ENCODE measurements around the gene DNAJB8. TPM values are rescaled to one million over a fixed set of nuclear protein-coding genes. Genes with fewer than 3 reads are reported as not detected.

The DNAJB8 gene
- total and polyA plus RNA-seq, 9 of the 15 experiments (the other 6 are each of a cell fraction or from before 2014, with no cell fraction given): not detected

DNA sequence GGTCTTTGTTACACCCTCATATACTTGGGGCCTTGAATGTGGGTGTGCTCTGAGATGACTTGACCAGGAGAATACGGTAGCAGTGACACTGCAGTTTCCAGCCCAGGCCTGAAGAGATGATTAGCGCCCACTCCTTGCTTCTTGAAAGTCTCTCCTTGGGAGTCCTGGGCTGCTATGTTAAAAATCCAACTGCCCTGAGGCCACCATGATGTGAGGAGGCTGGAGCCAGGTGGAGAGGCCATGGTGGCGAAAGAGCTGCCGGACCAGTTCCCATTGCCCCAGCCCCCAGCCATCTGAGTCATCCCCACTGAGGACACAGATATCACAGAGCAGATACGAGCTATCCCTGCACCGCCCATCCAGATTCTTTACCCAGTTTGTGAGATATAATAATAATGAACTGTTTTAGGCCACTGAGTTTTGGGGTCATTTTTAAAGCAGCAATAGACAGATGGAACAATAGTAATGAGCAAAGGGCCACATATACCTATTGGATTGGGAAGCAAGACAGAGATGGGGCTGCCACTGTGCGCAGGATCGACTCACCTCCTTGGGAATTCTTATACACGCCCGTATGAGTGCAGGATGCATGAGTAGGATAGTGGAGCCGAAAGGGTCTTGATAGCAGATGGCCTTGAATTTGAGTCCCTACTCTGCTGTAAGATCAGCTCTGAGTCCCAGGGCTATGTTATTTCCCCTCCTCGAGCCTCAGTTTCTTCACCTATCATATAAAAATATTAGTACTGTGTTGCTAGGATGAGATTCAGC lies 38.5 kb upstream of the DNAJB8 start (continued):
- TF ChIP-seq, protein P1, sequence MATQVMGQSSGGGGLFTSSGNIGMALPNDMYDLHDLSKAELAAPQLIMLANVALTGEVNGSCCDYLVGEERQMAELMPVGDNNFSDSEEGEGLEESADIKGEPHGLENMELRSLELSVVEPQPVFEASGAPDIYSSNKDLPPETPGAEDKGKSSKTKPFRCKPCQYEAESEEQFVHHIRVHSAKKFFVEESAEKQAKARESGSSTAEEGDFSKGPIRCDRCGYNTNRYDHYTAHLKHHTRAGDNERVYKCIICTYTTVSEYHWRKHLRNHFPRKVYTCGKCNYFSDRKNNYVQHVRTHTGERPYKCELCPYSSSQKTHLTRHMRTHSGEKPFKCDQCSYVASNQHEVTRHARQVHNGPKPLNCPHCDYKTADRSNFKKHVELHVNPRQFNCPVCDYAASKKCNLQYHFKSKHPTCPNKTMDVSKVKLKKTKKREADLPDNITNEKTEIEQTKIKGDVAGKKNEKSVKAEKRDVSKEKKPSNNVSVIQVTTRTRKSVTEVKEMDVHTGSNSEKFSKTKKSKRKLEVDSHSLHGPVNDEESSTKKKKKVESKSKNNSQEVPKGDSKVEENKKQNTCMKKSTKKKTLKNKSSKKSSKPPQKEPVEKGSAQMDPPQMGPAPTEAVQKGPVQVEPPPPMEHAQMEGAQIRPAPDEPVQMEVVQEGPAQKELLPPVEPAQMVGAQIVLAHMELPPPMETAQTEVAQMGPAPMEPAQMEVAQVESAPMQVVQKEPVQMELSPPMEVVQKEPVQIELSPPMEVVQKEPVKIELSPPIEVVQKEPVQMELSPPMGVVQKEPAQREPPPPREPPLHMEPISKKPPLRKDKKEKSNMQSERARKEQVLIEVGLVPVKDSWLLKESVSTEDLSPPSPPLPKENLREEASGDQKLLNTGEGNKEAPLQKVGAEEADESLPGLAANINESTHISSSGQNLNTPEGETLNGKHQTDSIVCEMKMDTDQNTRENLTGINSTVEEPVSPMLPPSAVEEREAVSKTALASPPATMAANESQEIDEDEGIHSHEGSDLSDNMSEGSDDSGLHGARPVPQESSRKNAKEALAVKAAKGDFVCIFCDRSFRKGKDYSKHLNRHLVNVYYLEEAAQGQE (IDR thresholded peaks at IDR 0.05; ENCODE audit: borderline replicate concordance): peak; percentile 2; the same call in 1 of the 2 replicates
- TF ChIP-seq, protein P1 (CRISPR knock-in tag; IDR thresholded peaks at IDR 0.05; ENCODE audit: low read depth): no peak
- no peak; the same call in 1 of the 2 replicates for TF ChIP-seq MECOM (CRISPR knock-in tag; IDR thresholded peaks at IDR 0.05)
- 0 out of 2 replicates have a peak, but pooled peaks have one; percentile 26 for TF ChIP-seq BACH1 (tag; IDR thresholded peaks at IDR 0.05)
- TF ChIP-seq CBFA2T3 (IDR thresholded peaks at IDR 0.05): peak; percentile 22
- TF ChIP-seq PURB (CRISPR knock-in tag; IDR thresholded peaks at IDR 0.05; ENCODE audit: low read depth): no peak
- TF ChIP-seq L3MBTL2 (IDR thresholded peaks at IDR 0.05): peak; percentile 73; the same call in 1 of the 2 replicates
- peak; percentile 92 for TF ChIP-seq NFE2 (IDR thresholded peaks at IDR 0.05; ENCODE audit: low read depth)
- 0 out of 2 replicates have a peak, but pooled peaks have one; percentile 22 for TF ChIP-seq ETV5 (CRISPR knock-in tag; IDR thresholded peaks at IDR 0.05; ENCODE audit: low read depth)
- TF ChIP-seq HLTF (IDR thresholded peaks at IDR 0.05): no peak
- peak; percentile 89 for TF ChIP-seq JUND (IDR thresholded peaks at IDR 0.05; ENCODE audit: borderline replicate concordance, low read depth, low read length)
- peak; percentile 88; the same call in 2 of the 3 replicates for TF ChIP-seq JUND (tag; IDR thresholded peaks at IDR 0.05; ENCODE audit: borderline replicate concordance, low read depth, low read length)
- no peak for TF ChIP-seq NFRKB (IDR thresholded peaks at IDR 0.05; ENCODE audit: low read depth)
- peak; percentile 42; the same call in 1 of the 2 replicates for TF ChIP-seq SMARCA4 (IDR thresholded peaks at IDR 0.05)
- peak; percentile 75 for TF ChIP-seq MAFK (IDR thresholded peaks at IDR 0.05; ENCODE audit: low read length)
- TF ChIP-seq FOSL1 (tag; conservative IDR thresholded peaks at IDR 0.05): peak; percentile 88
- TF ChIP-seq ZNF263 (CRISPR knock-in tag; IDR thresholded peaks at IDR 0.05; ENCODE audit: borderline replicate concordance): peak; percentile 50; the same call in 1 of the 2 replicates
- TF ChIP-seq KLF16 (IDR thresholded peaks at IDR 0.05): 0 out of 2 replicates have a peak, but pooled peaks have one; percentile 4
- no peak for TF ChIP-seq ZNF561 (CRISPR knock-in tag; conservative IDR thresholded peaks at IDR 0.05)

Measured in K562 (cell line).